Hepatocyte (in vitro differentiated cells): Measurements from ENCODE around the gene TPSB2.
"Not testable (repeated sequence)": the region's sequence is repeated elsewhere in the genome, so short reads cannot be mapped to it uniquely, and the experiment has no call there.

ENCODE experiments used
- CTCF ChIP-seq: fragments of 200-600 bp; sonication (generic); IDR thresholded peaks from 2 replicates; pipeline ENCODE4 v1.5.1; 2016; ENCODE audit warnings: antibody characterized with exemption, mild to moderate bottlenecking; ENCODE audit not compliant: poor library complexity
- EZH2phosphoT487 ChIP-seq: fragments of 200-600 bp; sonication (generic); IDR thresholded peaks from one replicate; pipeline ENCODE4 v1.6.1; 2018; ENCODE audit warnings: antibody characterized with exemption, mild to moderate bottlenecking, low read depth, moderate library complexity; ENCODE audit not compliant: unreplicated experiment, severe bottlenecking

- not testable (repeated sequence) for TF ChIP-seq CTCF, EZH2phosphoT487
Observed at GRCh38 chr16:1241081-1241480, 11.1 kb upstream of the TPSB2 start.
